CD4-positive, alpha-beta T cell treated with Interleukin-4 for 1 hour (primary cell): Measurements from ENCODE around the gene SMTNL2.
"Not testable (repeated sequence)": the region's sequence is repeated elsewhere in the genome, so short reads cannot be mapped to it uniquely, and the experiment has no call there.

ENCODE experiments used
- DNase-seq, 2 donors: peaks; one replicate each; pipeline ENCODE4 v3.0.0-alpha.2; 2020 to 2022

The SMTNL2 gene

GRCh38 chr17:4605826-4606225 lies 21.5 kb downstream of the SMTNL2 start:
- no peak for DNase-seq

DNA sequence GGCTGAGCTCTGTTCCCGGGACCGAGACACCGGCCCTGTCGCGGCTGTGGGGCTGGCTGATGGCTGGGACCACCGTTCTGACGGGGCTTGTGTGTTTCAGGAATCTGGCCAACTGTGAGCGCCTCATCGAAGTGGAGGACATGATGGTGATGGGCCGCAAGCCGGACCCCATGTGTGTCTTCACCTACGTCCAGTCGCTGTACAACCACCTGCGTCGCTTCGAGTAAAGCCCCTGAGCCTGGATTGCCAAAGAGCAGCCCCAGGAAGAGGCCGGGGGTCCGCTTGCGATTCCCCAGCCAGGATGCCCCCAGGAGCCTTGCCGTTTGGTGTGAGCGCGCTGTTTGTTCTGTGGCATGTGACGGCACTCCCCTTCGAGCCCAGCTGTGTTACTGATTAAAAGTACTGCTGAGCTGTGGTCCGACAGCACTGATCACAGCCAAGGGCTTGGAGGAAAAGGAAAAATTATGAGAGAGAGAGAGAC lies 23.0 kb downstream of the SMTNL2 start:
- DNase-seq, result no peak

DNA sequence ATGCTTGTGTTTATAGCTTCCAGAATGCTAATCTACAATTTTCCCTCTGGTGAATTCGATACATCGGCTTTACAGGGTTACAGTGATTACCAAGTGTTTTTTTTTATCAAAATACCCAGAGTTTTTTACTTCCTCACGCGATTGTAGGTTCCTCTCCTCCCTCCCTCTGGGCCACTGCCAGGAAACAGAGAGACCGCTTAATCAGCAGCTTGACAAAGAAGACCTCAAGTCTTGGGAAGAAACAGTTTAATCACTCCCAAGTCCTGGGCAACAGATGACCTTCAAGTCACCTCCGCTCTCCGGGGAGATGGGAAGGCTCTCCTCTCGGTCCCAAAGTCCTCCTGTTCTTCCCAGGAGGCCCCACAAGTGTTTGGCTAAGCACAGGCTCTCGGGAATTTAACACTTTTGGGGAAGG lies 23.5 kb downstream of the SMTNL2 start:
- no peak for DNase-seq

DNA sequence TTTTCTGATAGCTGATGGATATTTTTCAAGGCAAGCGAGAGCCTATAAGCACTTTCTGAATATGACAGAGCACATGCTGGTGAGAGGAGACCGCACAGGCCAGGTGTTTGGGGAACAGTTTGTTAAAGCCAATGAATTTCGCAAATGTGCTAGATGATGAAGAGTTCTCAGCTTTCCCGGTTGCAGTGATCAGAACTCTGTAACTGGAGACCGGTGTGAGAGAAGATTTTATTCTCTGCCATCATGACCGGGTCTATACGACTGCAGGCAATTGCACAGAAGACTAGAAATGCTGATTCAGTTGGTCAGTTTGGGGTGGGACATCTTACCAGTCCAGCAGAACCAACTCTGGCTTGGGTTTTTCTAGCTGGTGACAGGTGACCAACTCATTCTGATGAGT lies 25.4 kb downstream of the SMTNL2 start:
- DNase-seq, result no peak

DNA sequence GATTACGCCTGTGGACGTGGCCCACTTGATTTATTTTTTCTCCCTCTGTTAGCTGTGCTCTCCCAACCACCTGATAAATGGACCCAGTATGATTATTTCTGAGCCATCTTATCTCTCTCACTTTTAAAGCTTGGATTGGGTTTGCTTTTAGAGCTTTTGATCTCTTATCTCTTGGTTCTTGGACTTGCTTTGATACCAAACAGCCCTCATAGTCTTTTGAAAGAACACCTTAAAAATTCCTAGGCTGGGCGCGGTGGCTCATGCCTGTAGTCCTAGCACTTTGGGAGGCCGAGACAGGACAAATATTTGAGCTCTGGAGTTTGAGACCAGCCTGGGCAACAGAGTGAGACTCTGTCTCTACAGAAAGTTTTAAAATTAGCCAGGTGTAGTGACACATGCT lies 25.8 kb downstream of the SMTNL2 start:
- DNase-seq, result no peak

GRCh38 chr17:4610656-4611055 lies 26.3 kb downstream of the SMTNL2 start:
- DNase-seq, result no peak

- DNase-seq, result no peak
Measured at GRCh38 chr17:4616476-4616875, 32.1 kb downstream of the SMTNL2 start.

DNA sequence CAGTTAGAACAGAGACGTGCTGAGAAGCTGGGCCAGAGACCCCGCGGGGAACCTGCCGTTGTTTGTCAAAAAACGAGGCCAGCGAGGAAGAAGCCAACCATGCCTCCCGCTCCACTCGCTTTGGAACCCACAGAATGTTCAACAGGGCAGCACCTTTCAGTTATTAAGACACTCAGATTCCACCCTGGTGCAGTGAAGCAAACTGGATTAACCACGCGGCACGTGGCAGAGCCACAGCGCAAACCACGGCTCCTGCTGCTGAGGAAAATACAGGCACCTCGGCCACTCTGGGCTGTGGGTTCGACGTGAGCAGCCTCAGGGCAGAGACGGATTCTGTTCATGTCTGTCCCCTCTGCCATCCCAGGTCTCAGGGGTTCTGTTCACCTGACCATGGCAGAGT lies 32.8 kb downstream of the SMTNL2 start:
- no peak for DNase-seq

- DNase-seq, result no peak
Measured at GRCh38 chr17:4617590-4618351, 33.4 kb downstream of the SMTNL2 start.

DNA sequence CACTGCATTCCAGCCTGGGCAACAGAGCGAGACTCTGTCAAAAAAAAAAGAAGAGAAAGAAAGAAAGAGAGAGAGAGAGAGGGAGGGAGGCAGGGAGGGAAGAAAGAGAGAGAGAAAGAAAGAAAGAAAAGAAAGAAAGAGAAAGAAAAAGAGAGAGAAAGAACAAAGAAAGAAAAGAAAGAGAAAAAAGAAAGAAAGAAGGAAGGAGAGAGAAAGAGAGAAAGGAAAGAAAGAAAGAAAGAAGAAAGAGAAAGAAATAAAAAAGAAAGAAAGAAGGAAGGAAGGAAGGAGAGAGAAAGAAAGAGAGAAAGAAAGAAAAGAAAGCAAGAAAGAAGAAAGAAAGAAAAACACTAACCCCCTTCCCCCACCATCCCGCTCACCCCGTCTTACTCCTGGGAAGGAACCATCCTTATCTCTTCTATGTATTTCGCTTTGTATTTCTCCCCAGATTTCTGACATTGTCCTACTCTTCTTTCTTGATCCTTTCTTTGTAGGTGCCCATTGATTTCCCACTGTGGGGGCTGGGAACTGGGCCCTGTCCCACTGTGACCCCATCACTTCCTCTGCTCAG lies 36.3 kb downstream of the SMTNL2 start:
- DNase-seq, result no peak

DNA sequence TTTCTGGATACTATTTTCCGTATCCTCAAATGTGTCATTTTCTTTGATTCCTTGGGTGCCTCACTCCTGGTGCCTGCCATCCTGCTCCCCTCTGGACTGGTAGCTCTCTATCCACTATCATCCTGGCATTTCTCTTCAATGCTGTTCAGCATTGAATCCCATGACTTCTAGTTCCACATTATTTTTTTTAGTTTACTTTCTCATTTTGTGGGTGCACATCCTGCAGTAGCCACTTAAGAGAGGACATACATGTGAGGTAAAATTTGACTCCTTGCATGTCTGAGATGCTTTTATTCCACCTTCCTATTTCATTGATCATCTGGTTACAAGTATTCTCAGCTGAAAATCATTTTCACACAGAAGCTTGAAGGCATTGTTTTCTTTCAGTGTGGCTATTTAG lies 38.0 kb downstream of the SMTNL2 start:
- no peak for DNase-seq

DNA sequence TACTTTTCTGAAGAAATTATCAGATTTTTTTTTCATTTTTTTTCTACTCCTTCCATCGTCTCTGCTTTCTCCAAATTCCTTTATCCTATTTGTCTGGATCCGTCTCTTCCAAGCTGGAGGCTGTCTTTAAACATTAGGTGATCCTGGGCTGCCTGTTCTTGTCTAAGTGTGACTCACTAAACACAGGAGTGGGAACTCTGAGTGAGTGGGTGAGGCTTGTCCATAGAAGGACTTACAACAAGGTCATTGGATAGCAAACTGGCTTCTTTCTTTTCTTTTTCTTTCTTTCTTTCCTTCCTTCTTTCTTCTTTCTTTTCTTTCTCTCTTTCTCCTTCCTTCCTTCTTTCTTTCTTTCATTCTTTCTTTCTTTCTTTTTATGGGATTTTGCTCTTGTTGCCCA lies 38.9 kb downstream of the SMTNL2 start:
- no peak for DNase-seq

GRCh38 chr17:4624451-4624911 lies 40.2 kb downstream of the SMTNL2 start:
- not testable (repeated sequence) for DNase-seq

GRCh38 chr17:4625181-4625617 lies 40.9 kb downstream of the SMTNL2 start:
- DNase-seq, result no peak

GRCh38 chr17:4626734-4627256 lies 42.5 kb downstream of the SMTNL2 start:
- no peak for DNase-seq

DNA sequence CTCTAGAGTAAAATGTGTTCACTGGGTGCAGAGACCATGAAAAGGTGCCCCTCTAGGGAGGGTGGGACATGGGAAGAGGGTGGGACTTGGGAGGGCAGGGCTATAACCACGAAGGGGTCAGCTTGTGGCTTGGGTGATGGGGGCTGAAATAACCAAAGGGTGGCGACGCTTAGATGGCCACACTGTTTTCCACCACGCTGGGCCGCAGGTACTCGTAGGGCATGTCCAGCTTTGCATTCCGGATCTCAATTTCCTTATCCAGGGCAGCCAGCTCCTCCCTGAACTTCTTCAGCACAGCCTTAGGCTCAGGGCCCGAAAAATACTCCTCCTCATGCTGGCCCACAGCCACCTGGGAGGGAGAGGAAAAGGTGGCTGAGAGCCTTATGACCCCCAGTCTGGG lies 47.1 kb downstream of the SMTNL2 start:
- DNase-seq, result no peak

- no peak for DNase-seq
Measured at GRCh38 chr17:4631836-4632580, 47.7 kb downstream of the SMTNL2 start.

GRCh38 chr17:4632581-4632920 lies 48.2 kb downstream of the SMTNL2 start:
- no peak for DNase-seq

- DNase-seq, result no peak
Measured at GRCh38 chr17:4633643-4634042, 49.3 kb downstream of the SMTNL2 start.

DNA sequence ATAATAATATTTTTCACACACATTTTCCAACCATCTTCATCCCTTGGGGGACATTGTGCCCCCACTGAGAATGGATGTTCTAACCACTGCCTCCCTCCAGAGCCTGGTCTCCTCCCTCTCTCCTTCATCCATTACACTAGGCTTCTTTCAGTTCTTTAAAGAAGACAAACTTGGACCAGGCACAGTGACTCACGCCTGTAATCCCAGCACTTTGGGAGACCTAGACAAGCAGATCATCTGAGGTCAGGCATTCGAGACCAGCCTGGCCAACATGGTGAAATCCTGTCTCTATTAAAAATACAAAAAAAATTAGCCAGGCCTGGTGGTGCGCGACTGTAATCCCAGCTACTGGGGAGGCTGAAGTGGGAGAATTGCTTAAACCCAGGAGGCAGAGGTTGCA lies 50.6 kb downstream of the SMTNL2 start:
- DNase-seq, result no peak

DNA sequence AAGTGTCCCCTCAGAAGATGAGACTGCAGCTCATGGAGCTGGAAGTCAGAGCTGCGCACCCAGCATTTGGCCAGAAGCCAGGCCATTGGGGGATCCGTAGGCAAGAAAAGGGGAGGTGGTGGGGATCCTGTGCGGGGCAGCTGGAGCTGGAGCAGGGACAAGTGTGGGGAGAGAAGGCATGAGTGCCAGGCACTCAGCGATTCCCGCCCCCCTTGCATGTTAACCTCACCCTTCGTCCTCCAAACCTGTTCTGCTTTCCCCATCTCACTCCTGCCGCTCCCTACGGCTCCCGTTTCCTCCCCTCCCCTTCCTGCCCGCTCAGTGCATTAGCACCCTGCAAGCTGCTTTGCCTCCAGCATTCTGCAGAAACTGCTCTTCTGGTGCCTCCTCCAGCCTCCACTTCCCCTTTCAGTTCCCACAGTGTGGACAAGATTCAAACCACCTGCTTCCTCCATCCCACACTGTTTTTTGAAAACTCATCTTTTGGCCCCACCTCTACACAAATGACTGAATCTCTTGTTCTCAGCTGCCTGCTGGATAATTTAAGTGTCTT lies 51.6 kb downstream of the SMTNL2 start:
- DNase-seq, result peak; percentile 5 to 49

DNA sequence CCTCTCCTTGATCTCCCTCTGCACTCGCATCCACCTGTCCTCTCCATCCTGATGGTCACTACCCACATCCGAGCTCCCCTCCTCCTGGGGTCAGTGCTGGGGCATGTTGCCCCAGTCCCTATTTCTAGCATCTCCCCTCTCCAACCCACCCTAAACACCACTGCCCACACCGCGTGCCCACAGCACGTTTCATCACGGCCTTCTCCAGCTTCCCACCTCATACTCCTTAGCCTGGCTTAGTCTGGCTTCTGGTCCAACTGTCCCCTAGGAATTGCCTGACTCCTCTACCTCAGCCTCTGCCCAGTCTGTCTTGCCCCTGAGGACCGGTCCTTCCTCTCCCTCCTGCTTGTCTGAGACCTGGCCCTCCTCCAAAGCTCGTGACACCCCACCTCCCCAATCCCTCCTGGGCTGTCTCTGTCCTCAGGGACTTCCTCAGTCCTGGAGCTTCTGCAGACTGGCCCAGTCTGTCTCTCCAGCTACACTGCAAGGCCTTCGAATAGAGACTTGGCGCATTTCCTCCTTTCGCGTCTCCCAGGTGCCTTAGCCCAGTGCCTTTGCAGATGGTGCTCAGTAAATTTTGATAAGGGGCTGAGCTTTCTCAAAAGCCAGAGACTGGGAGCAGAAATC lies 52.3 kb downstream of the SMTNL2 start:
- no peak for DNase-seq

DNA sequence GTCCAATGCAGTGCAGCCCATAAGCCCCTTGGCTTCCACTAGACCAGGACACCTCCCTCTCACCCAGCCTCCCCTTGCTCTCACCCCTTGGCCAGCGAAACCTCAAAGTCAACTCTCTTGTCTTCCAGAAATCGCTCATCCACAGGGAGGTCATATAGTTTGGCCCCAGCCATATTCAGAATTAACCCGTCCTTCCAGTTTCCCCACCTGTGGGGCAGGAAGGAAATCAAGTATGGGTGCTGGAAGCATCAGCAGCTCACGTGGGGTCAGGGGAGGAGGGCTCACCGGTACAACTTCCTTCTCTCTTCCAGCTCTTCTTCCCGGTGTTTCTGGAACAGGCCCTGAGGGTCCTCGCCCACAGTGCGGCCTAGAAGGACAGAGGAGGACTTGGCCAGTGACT lies 54.4 kb downstream of the SMTNL2 start:
- not testable (repeated sequence) for DNase-seq
